ENCODE measurements around the gene EDEM2. TPM values are rescaled to one million over a fixed set of nuclear protein-coding genes. Genes with fewer than 3 reads are reported as not detected.
"Not testable (repeated sequence)": the region's sequence is repeated elsewhere in the genome, so short reads cannot be mapped to it uniquely, and the experiment has no call there.

The EDEM2 gene, protein sequence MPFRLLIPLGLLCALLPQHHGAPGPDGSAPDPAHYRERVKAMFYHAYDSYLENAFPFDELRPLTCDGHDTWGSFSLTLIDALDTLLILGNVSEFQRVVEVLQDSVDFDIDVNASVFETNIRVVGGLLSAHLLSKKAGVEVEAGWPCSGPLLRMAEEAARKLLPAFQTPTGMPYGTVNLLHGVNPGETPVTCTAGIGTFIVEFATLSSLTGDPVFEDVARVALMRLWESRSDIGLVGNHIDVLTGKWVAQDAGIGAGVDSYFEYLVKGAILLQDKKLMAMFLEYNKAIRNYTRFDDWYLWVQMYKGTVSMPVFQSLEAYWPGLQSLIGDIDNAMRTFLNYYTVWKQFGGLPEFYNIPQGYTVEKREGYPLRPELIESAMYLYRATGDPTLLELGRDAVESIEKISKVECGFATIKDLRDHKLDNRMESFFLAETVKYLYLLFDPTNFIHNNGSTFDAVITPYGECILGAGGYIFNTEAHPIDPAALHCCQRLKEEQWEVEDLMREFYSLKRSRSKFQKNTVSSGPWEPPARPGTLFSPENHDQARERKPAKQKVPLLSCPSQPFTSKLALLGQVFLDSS
- total RNA-seq = 10 to 100 TPM; 30.7 to 37.5 (median 34.3) TPM
- polyA plus RNA-seq = 10 to 100 TPM; 18.3 to 28.4 (median 25.4) TPM
- long read RNA-seq, donor 1, partial matches to known transcripts = 0 of 1 reads
- long read RNA-seq, donor 1, other reads (novel, unspliced or antisense) = 0 of 1 reads
- long read RNA-seq, donor 2, partial matches to known transcripts = 0 of 4 reads
- long read RNA-seq, donor 2, other reads (novel, unspliced or antisense) = 0 of 4 reads

- TF ChIP-seq, protein P1, sequence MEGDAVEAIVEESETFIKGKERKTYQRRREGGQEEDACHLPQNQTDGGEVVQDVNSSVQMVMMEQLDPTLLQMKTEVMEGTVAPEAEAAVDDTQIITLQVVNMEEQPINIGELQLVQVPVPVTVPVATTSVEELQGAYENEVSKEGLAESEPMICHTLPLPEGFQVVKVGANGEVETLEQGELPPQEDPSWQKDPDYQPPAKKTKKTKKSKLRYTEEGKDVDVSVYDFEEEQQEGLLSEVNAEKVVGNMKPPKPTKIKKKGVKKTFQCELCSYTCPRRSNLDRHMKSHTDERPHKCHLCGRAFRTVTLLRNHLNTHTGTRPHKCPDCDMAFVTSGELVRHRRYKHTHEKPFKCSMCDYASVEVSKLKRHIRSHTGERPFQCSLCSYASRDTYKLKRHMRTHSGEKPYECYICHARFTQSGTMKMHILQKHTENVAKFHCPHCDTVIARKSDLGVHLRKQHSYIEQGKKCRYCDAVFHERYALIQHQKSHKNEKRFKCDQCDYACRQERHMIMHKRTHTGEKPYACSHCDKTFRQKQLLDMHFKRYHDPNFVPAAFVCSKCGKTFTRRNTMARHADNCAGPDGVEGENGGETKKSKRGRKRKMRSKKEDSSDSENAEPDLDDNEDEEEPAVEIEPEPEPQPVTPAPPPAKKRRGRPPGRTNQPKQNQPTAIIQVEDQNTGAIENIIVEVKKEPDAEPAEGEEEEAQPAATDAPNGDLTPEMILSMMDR (IDR thresholded peaks at IDR 0.05 in 8 of 11, conservative IDR thresholded peaks at IDR 0.05 in 3 of 11) = peak in 2 of 11 experiments; percentile 3 to 33
- TF ChIP-seq POLR2A (IDR thresholded peaks at IDR 0.05) (peak; percentile 29 to 78 (median 37)), POLR2AphosphoS5 (IDR thresholded peaks at IDR 0.05) (peak; percentile 94 to 96 (median 94))
- peak; percentile 97 for DNase-seq
- Histone ChIP-seq H3K27me3 (replicated peaks in 1 of 7) (no peaks in the 10 kb centered on the region), H3K4me3 (peak within 1 kb of the TSS; percentile 76 to 98 (median 82)), H3K4me1 (peaks cover 23 to 57% (median 38%) of the 10 kb centered on the region in 6 donors), H3K9me3 (no peaks in the 10 kb centered on the region), H3K27ac (peak within 1 kb of the TSS; percentile 76 to 95 (median 88)), H3K36me3 (peaks cover 0 to 29% (median 18%) of the 10 kb centered on the region in 6 donors)
- WGBS, 5 donors = 0 to 1% (median 0%) methylated on average over 34 to 42 of the region's 42 CpGs
- intact Hi-C loops (cut with DNase I; ENCODE audit: low total_unique reads) = loop anchor here (10.0 kb wide), 1 partner anchor 58 kb away; no protein-coding TSS in a partner anchor
These were observed at the start of gene EDEM2 for GRCh38 chr20:35146920-35147574. Gene EDEM2 (minus strand): TSS chr20:35147336. CDS start chr20:35147258, 78 bp downstream.

- peaks cover 0 to 42% (median 32%) of the 10 kb centered on the region in 8 donors for H3K9me3 ChIP-seq
- no peaks in the 10 kb centered on the region for H3K27me3 ChIP-seq (replicated peaks in 1 of 7)
- no peak for DNase-seq
- intact Hi-C loops (cut with DNase I; ENCODE audit: low total_unique reads) = no loop called here
- H3K36me3 ChIP-seq = peaks cover 0 to 8% (median 0%) of the 10 kb centered on the region in 6 donors
- no peak overlapping the region for H3K4me3 ChIP-seq
- H3K4me1 ChIP-seq = no peaks in the 10 kb centered on the region
- no peak overlapping the region for H3K27ac ChIP-seq
- TF ChIP-seq POLR2A (IDR thresholded peaks at IDR 0.05) (no peak), POLR2AphosphoS5 (IDR thresholded peaks at IDR 0.05) (no peak)
- TF ChIP-seq, protein P1 (IDR thresholded peaks at IDR 0.05 in 8 of 11, conservative IDR thresholded peaks at IDR 0.05 in 3 of 11) = no peak
These were observed 49.2 kb upstream of the EDEM2 start for GRCh38 chr20:35196313-35196712.

DNA sequence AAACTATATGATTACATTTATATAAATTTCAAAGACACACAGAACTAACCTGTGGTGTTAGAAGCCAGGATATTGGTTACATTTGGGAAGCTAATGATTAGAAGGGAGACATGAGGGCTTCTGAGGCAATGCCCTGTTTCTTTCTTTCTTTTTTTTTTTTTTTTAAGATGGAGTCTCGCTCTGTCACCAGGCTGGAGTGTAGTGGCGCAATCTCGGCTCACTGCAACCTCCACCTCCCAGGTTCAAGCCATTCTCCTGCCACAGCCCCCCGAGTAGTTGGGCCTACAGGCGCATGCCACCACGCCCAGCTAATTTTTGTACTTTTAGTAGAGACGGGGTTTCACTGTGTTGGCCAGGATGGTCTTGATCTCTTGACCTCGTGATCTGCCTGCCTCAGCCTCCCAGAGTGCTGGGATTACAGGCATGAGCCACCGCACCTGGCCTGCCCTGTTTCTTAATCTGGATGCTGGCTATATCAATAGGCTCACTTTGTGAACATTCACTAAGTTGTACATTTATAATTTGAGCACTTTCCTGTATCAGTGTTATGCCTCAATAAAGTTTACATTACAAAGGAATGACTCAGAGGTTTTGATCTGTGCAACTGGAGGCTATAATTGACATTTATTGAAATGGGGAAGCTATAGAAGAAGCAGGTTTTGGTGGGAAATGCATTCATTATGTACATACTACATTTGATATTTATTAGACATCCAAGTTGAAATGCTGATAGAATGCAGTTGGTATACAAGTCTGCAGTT lies 46.1 kb upstream of the EDEM2 start:
- H3K4me3 ChIP-seq; DNase-seq; H3K27ac ChIP-seq; H3K27me3 ChIP-seq (replicated peaks in 1 of 7); intact Hi-C loops (cut with DNase I; ENCODE audit: low total_unique reads); H3K4me1 ChIP-seq: not testable (repeated sequence)
- Histone ChIP-seq H3K9me3 (peaks cover 0 to 27% (median 21%) of the 10 kb centered on the region in 8 donors), H3K36me3 (peaks cover 0 to 10% (median 0%) of the 10 kb centered on the region in 6 donors)
- WGBS, 5 donors = 89 to 95% (median 93%) methylated on average over 9 of the region's 9 CpGs
